Measurements from ENCODE around the gene KCNQ1. TPM values are rescaled to one million over a fixed set of nuclear protein-coding genes. Genes with fewer than 3 reads are reported as not detected.

KCNQ1 gene
- total and polyA plus RNA-seq, 2 donors (not counting 3 experiments of a cell fraction or from before 2014, with no cell fraction given), result 0.07 to 0.09 TPM

GRCh38 chr11:2811206-2812091, 366.6 kb downstream of the KCNQ1 start:
- CTCF ChIA-PET, result no interaction called here
- H3K79me2 ChIP-seq (ENCODE audit: control insufficient read depth, insufficient read depth, low read length), result no peaks in the 10 kb centered on the region

More at GRCh38 chr11:2811206-2812091, 366.6 kb downstream of the KCNQ1 start:
- Histone ChIP-seq H4K20me1 (replicated peaks; ENCODE audit: control insufficient read depth, extremely low read depth, insufficient read depth, low read length) (no peaks in the 10 kb centered on the region), H3K4me3 (replicated peaks in 1 of 3; ENCODE audit: insufficient read depth in 1 of 3, low read depth in 1 of 3, low read length in 3 of 3) (no peak overlapping the region), H3K4me2 (ENCODE audit: insufficient read depth, low read length) (no peak overlapping the region), H3K4me1 (ENCODE audit: control insufficient read depth, extremely low read depth, insufficient read depth, low read length) (peaks cover 3% of the 10 kb centered on the region), H3K9me1 (replicated peaks; ENCODE audit: control insufficient read depth, extremely low read depth, insufficient read depth, low read length) (no peaks in the 10 kb centered on the region), H3K27me3 (ENCODE audit: control insufficient read depth in 2 of 2, insufficient read depth in 2 of 2, low read length in 2 of 2) (peaks cover 9 to 13% of the 10 kb centered on the region in 2 experiments), H3K9ac (replicated peaks; ENCODE audit: extremely low read depth, insufficient read depth, low read length) (no peak overlapping the region), H3K27ac (ENCODE audit: insufficient read depth, low read depth, low read length) (no peak overlapping the region), H2AFZ (ENCODE audit: low read depth, low read length) (no peak overlapping the region), H3K9me3 (replicated peaks; ENCODE audit: control insufficient read depth, insufficient read depth, low read length) (no peaks in the 10 kb centered on the region), H3K36me3 (ENCODE audit: control insufficient read depth in 2 of 2, extremely low read depth in 1 of 2, insufficient read depth in 2 of 2, low read length in 2 of 2) (no peaks in the 10 kb centered on the region)
- BruUV-seq (replicated peaks), result no TSS peak
- dilution Hi-C loops (cut with MboI; ENCODE audit: extremely low pct_ligation_motif_present, low sequenced_read_pairs) (no loop called here), intact Hi-C loops (cut with micrococcal nuclease) (no loop called here)
- POLR2A ChIA-PET, result no interaction called here
- no peak for DNase-seq (ENCODE audit: low read depth, low spot score)
- TF ChIP-seq GATA2 (IDR thresholded peaks at IDR 0.05; ENCODE audit: insufficient read depth, insufficient read length, low read depth, low read length) (no peak), CTCF (IDR thresholded peaks at IDR 0.05; ENCODE audit: extremely low read depth in 1 of 2, insufficient read depth in 1 of 2, low read depth in 1 of 2, low read length in 2 of 2) (no peak), MAX (IDR thresholded peaks at IDR 0.05; ENCODE audit: insufficient read depth, insufficient read length) (no peak), POLR2AphosphoS5 (IDR thresholded peaks at IDR 0.05; ENCODE audit: insufficient read depth, low read depth, low read length) (no peak), JUN (IDR thresholded peaks at IDR 0.05; ENCODE audit: borderline replicate concordance, insufficient read depth, insufficient read length, low read depth) (no peak), FOS (IDR thresholded peaks at IDR 0.05; ENCODE audit: borderline replicate concordance, insufficient read depth, low read length) (no peak)
- FAIRE-seq, result no peak
